NCI-H2196 (cell line): ENCODE measurements around the gene FHDC1.

Experiments used
- DNase-seq: peaks from one replicate; lab custom pipeline; 2025; ENCODE audit not compliant: unreplicated experiment; lab: John Stamatoyannopoulos, UW

The FHDC1 gene

GRCh38 chr4:152956650-152957436 lies 20.7 kb downstream of the FHDC1 start:
- DNase-seq = no peak

GRCh38 chr4:152957437-152958171 lies 21.5 kb downstream of the FHDC1 start:
- DNase-seq = no peak

GRCh38 chr4:152959080-152959479 lies 23.0 kb downstream of the FHDC1 start:
- no peak for DNase-seq

- DNase-seq = no peak
Measured at GRCh38 chr4:152960082-152960481, 24.0 kb downstream of the FHDC1 start.

- DNase-seq = no peak
Measured at GRCh38 chr4:152961014-152961772, 25.1 kb downstream of the FHDC1 start.

- no peak for DNase-seq
Measured at GRCh38 chr4:152961773-152962115, 25.6 kb downstream of the FHDC1 start.

GRCh38 chr4:152962150-152962549 lies 26.0 kb downstream of the FHDC1 start:
- DNase-seq = no peak

- no peak for DNase-seq
Measured at GRCh38 chr4:152964335-152964734, 28.2 kb downstream of the FHDC1 start.

- no peak for DNase-seq
Measured at GRCh38 chr4:152965611-152966010, 29.5 kb downstream of the FHDC1 start.

- DNase-seq = no peak
Measured at GRCh38 chr4:152967907-152968306, 31.8 kb downstream of the FHDC1 start.

GRCh38 chr4:152968806-152969394 lies 32.8 kb downstream of the FHDC1 start:
- DNase-seq = no peak

GRCh38 chr4:152970102-152970820 lies 34.1 kb downstream of the FHDC1 start:
- no peak for DNase-seq

GRCh38 chr4:152971053-152971452 lies 34.9 kb downstream of the FHDC1 start:
- no peak for DNase-seq

GRCh38 chr4:152972821-152973628 lies 36.9 kb downstream of the FHDC1 start:
- no peak for DNase-seq

- DNase-seq = no peak
Measured at GRCh38 chr4:152973629-152974467, 37.7 kb downstream of the FHDC1 start.

GRCh38 chr4:152974468-152975379 lies 38.6 kb downstream of the FHDC1 start:
- no peak for DNase-seq

- no peak for DNase-seq
Measured at GRCh38 chr4:152975380-152976211, 39.5 kb downstream of the FHDC1 start.
